ENCODE data around the gene NRL.
A peak's percentile ranks its signal among the peaks of the same experiment; 100 is the strongest.

The NRL gene

GRCh38 chr14:24144451-24144850, 29.7 kb upstream of the NRL start:
- no peak for DNase-seq (ENCODE audit: low spot score)

DNA sequence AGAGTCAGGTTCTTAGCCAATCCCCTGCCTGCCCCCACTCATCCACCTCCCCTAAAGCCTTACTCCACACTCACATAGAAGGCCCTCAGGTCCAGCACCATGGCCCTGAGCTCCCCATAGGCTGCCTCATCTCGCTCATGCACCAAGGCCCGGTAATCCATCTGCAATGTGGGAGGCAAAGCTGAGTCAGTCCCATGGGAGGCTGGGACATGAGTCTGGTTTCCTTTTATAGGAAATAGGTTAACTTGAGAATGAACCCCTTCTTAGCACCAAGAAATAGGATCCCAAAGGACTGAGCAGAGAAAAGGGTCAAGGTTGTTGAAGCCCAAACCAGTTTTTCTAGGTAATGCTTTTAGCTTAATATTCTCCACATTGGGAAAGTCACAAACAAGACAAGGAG, 28.8 kb upstream of the NRL start:
- no peak for DNase-seq (ENCODE audit: low spot score)

- peak; percentile 97 for DNase-seq (ENCODE audit: low spot score)
These were observed 26.5 kb upstream of the NRL start, which contains the start of gene EMC9 for GRCh38 chr14:24141097-24141880. Gene EMC9 (minus strand): TSS chr14:24141591. CDS start chr14:24141304, 287 bp downstream.

DNA sequence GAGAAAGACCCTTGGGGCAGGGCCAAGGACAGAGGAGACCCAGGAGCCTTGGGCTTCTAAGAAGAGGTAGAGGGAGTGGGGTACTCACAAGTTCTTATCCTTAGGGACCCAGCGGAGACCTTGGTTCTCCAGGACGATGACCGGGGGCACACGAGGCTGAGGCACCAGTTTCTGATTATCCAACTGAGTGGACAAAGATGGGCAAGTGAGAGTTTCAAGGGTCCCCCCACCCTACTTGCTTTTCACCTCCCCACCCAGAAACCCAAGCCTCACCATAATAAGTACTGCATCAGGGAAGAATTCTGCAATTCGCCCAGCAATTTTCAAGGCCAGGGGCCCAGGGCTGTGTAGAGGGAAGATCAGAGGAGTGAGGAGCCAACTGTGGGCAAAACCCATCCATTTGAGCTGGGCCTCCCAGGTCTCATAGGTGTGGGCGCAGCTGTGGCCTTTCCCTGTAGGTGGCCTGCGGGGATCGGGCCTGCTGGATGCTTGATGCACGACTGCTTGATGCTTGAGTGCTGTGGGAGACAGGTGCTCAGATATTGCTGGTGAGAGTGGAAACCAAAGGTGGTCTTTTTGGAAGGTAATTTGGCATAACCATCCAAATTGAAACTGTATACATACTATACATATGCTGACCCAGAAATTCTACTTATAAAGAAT, 24.7 kb upstream of the NRL start:
- DNase-seq (ENCODE audit: low spot score), result no peak

DNA sequence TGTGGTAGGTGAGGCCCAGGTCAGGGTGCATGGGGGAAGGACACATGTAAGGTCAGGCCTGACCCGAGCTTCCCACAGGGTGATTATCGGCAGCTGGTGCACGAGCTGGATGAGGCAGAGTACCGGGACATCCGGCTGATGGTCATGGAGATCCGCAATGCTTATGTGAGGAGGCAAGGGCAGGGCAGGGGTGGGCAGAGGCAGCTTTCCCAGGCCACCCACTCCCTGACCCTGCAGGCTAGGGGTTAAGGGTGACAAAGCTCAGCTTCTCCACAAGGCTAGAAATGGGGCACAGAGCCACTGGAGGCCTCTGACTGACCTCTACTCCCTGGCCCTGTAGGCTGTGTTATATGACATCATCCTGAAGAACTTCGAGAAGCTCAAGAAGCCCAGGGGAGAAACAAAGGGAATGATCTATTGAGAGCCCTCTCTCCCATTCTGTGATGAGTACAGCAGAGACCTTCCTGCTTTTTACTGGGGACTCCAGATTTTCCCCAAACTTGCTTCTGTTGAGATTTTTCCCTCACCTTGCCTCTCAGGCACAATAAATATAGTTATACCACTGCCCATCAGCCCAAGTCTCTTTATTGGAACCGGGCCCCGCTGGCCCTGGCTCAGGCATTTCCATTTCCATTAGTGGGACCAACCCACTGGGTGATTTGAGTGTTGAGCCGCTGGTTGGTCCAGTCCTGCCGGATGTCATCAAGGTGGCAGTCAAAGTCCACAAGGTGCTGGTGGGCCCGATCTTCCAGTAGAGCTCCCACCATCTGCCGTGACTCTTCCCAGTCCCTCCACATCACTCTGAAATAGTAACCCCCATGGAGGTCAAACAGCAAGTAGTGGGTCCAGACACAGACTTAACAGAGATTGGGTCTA, 23.9 kb upstream of the NRL start:
- no peak for DNase-seq (ENCODE audit: low spot score)

DNA sequence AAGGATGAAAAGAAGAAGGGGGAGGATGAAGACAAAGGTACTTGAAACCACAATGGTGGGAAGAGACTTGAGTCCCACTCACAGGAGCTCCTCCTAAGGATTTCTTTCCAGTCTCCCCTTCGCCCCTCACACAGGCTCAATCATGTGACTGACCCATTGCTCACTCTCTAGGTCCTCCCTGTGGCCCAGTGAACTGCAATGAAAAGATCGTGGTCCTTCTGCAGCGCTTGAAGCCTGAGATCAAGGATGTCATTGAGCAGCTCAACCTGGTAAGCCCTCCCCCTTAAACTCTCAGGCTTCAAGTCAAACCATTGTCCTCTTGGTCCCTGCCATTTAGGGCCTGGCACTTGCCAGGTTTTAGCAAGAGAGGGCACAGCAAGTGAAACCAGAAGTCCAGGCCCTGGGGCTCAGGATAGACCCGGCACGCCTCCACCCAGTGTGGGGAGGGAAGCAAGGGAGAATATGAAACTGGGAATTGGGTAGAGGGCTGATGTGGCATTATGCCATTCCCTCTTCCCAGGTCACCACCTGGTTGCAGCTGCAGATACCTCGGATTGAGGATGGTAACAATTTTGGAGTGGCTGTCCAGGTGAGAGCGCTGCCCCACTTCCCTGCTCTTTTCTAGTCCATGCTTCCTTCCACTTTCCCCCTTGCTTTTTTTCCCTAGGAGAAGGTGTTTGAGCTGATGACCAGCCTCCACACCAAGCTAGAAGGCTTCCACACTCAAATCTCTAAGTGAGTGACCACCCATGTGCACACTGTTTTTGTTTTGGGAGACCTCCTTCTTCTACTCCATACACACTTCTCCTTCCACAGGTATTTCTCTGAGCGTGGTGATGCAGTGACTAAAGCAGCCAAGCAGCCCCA, 23.0 kb upstream of the NRL start:
- DNase-seq (ENCODE audit: low spot score), result no peak

DNA sequence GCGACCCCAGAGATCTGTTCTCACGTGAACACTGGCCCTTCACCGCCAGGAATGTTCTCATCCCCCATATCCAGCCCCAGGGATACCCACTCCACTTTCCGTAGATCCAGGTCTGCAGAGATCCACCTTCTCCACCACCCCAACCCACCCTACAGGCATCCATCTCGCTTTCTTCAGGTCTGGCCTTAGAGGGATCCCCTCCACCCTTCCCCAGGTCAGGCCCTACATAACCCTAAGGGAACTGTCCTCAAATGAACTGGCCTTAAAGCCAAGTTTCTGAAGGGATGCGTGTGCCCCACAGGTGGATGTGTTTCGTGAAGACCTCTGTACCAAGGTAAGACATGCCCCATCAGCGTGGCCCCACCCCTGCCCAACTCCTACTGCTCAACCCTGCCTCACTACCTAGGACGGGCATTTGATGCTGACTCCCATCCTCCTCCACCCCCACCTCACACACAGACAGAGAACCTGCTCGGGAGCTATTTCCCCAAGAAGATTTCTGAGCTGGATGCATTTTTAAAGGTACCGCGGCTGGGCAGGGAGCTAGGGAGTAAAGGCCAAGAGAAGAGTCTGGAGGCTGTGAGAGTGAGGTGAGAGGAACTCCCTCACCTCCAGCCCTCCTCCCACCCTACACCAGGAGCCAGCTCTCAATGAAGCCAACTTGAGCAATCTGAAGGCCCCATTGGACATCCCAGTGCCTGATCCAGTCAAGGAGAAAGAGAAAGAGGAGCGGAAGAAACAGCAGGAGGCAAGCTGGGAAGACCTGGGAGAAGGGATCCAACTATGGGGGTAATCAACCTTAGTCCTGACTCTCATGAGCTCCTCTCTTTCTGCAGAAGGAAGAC, 22.2 kb upstream of the NRL start:
- no peak for DNase-seq (ENCODE audit: low spot score)

DNA sequence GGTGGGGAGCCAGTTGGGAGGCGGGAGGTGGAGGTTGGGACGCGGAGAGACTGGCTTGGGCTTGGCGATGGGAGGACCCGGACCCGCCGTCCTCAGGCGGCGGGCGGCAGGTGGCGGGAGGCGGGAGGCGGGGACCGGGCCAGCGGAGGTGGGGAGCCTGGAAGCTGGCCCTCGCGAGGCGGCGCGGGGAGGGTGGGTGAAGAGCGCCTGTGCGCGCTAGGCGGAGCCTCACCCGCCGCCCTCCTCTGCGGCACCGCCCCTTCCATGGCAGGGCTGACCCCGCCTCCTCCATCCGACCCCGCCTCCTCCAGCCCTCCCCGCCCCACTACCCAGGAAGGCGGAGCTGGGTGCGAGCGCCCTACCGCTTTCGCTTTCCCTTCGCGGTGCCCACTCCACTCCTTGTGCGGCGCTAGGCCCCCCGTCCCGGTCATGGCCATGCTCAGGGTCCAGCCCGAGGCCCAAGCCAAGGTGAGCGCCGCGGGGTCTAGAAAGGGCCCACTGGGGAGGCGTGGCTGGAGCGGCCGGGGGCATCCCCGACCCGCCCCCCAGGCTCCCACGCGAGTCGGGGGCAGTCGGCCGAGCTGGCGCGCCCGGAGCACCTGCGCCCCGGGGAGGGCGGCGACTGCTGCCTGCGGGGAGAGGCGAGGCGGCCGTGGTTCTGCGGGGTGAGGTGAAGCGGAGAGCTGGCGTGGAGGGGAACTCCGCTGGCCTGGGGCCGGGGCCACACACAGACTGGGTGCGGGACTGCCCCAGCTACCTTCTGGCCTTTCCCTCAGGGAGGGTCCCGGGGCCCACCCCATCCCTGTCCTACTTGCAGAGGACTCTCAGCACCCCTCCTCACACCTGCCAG, 21.3 kb upstream of the NRL start, which contains the start of gene PSME1:
Gene PSME1 (plus strand): TSS at position 361 of the 850 bp plus-strand sequence. CDS start 69 bp downstream, at position 430.
- peak; percentile 97 for DNase-seq (ENCODE audit: low spot score)

DNA sequence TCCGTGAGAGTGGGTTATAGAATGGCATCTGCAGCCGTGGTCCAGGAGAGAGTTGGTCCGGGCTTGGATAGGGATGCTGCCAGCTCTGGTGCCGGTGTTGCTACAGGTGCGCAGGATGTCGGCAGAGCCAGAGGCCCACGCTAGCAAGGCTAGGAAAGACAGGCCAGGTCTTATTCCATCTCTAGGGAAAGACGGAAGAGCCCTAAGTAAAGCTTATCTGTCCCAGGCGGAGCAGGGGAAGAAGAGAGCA, 20.8 kb upstream of the NRL start:
- DNase-seq (ENCODE audit: low spot score), result no peak

GRCh38 chr14:24133735-24134134, 19.0 kb upstream of the NRL start:
- no peak for DNase-seq (ENCODE audit: low spot score)

- no peak for DNase-seq (ENCODE audit: low spot score)
These were observed 18.2 kb upstream of the NRL start for GRCh38 chr14:24132976-24133375.

- DNase-seq (ENCODE audit: low spot score), result no peak
These were observed 17.4 kb upstream of the NRL start for GRCh38 chr14:24132061-24132685.

DNA sequence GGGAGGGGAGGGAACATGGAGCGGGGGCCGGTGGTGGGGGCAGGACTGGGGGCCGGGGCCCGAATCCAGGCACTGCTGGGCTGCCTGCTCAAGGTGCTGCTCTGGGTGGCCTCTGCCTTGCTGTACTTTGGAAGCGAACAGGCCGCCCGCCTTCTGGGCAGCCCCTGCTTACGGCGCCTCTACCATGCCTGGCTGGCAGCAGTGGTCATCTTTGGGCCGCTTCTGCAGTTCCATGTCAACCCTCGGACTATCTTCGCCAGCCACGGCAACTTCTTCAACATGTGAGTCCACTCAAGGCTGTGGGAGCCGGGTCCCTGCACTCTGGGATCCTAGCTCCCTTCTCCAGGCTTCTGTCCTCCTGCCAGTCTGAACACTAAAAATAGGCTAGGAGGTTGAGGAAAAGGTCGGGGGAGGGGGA, 16.8 kb upstream of the NRL start:
- no peak for DNase-seq (ENCODE audit: low spot score)

DNA sequence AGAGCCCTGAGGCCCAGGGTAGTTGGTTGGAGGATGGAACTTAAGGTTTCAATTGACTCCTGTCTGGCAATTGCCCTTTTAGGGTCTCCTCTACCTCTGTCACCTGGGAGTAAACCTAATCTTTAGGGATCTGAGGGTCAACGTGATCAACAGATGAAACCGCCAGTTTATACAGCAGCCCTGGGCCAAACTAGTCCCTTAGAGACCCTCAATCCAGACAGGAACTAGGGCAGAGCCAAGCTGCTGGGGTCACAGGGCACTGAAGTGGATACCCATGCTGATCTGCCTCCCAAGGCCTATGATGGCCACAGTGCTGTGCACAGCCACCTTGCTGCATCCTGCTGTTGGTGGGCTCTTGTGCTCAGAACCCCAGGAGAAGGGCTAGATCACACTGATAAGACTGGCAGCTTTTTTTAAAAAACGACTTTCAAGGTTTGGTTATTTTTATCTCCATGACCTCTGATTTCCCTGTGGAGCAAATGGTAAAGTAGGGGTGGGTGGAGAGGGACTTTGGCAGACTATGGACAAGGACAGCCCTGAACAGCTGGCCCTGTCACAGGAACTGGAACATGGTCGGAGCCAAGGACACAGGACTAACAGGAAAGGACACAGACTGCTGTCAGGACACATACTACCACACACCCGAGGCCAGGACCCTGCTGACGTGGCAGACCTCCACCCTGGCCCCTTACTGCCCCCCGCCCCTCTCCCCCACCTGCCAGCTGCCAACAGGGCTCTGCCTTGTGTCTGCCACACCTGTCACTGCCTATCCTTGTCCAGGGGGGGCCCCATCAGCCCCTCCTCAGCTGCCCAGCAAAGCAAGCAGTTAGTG, 16.2 kb upstream of the NRL start:
- no peak for DNase-seq (ENCODE audit: low spot score)

GRCh38 chr14:24130380-24130716, 15.6 kb upstream of the NRL start, which contains the start of gene FITM1:
Gene FITM1 (plus strand): TSS chr14:24130659. CDS start chr14:24131564, 905 bp downstream.
- no peak for DNase-seq (ENCODE audit: low spot score)

DNA sequence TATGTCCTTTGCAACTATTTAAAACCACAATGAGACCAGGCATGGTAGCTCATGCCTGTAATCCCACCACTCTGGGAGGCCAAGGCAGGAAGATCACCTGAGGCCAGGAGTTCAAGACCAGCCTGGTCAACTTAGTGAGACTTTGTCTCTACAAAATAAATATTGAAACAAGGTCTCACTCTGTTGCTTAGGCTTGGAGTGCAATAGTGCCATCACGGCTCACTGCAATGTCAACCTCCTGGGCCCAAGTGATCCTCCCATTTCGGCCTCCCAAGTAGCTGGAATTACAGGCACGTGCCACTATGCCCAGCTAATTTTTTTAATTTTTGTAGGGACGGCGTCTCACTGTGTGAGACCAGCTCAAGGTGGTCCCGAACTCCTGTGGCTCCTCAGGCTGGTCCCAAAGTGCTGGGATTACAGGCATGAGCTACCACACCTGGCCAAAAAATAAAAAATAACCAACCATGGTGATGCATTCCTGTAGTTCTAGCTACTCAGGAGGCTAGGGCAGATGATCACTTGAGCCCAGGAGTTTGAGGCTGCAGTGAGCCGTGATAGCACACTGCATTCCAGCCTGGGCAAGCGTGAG, 14.8 kb upstream of the NRL start:
- no peak for DNase-seq (ENCODE audit: low spot score)

- DNase-seq (ENCODE audit: low spot score), result no peak
These were observed 12.9 kb upstream of the NRL start for GRCh38 chr14:24127673-24128072.

GRCh38 chr14:24126939-24127338, 12.2 kb upstream of the NRL start:
- DNase-seq (ENCODE audit: low spot score), result no peak

Measured in GM03348 (cell line).